Heart right ventricle (tissue), 16 donors: ENCODE results near the gene SSH3. TPM values are rescaled to one million over a fixed set of nuclear protein-coding genes. Genes with fewer than 3 reads are reported as not detected.

Experiments
- ATAC-seq, 8 donors: fragments of 200-7000 bp; cut with Tn5 transposase; one replicate each; pipeline ENCODE4 v1.9.1; 2020; ENCODE audit warnings: mild to moderate bottlenecking in 8 of 8, moderate library complexity in 8 of 8, moderate number of reproducible peaks in 1 of 8
- DNase-seq, 2 donors: peaks; one replicate each; pipeline ENCODE4 v3.0.0-alpha.2; 2020
- H3K27ac ChIP-seq, 10 donors: fragments of 200-600 bp; sonication (generic) in 2 of 10; one replicate each; pipeline versions ENCODE4 v1.5.0 to v1.8.0; 2020 to 2022; ENCODE audit warnings: mild to moderate bottlenecking in 3 of 10
- H3K27me3 ChIP-seq, 7 donors: fragments of 200-600 bp; one replicate each; pipeline ENCODE4 v1.8.0; 2021 to 2022; ENCODE audit warnings: mild to moderate bottlenecking in 2 of 7
- H3K36me3 ChIP-seq, 9 donors: fragments of 200-600 bp; sonication (generic) in 1 of 9; one replicate each; pipeline versions ENCODE4 v1.5.0 to v1.8.0; 2020 to 2022; ENCODE audit warnings: mild to moderate bottlenecking in 2 of 9
- H3K4me1 ChIP-seq, 9 donors: fragments of 200-600 bp; sonication (generic) in 1 of 9; one replicate each; pipeline versions ENCODE4 v1.5.0 to v1.8.0; 2020 to 2022; ENCODE audit warnings: mild to moderate bottlenecking in 4 of 9
- H3K4me3 ChIP-seq, 10 donors: fragments of 200-600 bp; sonication (generic) in 2 of 10; one replicate each; pipeline versions ENCODE4 v1.5.0 to v1.8.0; 2020 to 2022; ENCODE audit warnings: mild to moderate bottlenecking in 7 of 10, moderate library complexity in 2 of 10
- H3K9me3 ChIP-seq, 11 donors: fragments of 200-600 bp in 10 of 11; sonication (generic) in 2 of 11; one replicate each; pipeline versions ENCODE4 v1.5.0 to v1.8.0; 2013 to 2022; ENCODE audit warnings: mild to moderate bottlenecking in 2 of 11, control low read depth in 1 of 11, moderate library complexity in 1 of 11
- WGBS, 2 donors: extraction: QIAGEN DNeasy Blood & Tissue Kit; methylation state at CpG; one replicate each; pipeline ENCODE4 v1.1.7; 2013; ENCODE audit warnings: inconsistent platforms in 1 of 2; 5-methylcytosine and 5-hydroxymethylcytosine counted together
- intact Hi-C, 10 donors: fragments of 100-400 bp; cut with DNase I; formaldehyde crosslinking; loops; one replicate each; pipeline versions ENCODE4 v1.11.1 to v1.14.2; 2022
- polyA plus RNA-seq, 2 donors: library from polyadenylated mRNA; stranded (reverse); fragments of 200-250 nt; gene quantifications; one replicate each; pipeline ENCODE4 v1.2.3, GENCODE V29; 2013
- total RNA-seq, 10 donors: library from RNA; stranded (reverse); fragmentation: NEBNext Ultra II Directional in 3 of 10; extraction: Animal tissue kit (Norgen Biotek cat#: 25700) in 3 of 10; gene quantifications; one replicate each; pipeline versions ENCODE4 v1.2.1 to v1.2.4, GENCODE V29; 2021 to 2023
- TF ChIP-seq, protein P1 (sequence below), 9 donors: fragments of 200-600 bp; sonication (generic) in 2 of 9; IDR thresholded peaks; one replicate each; pipeline versions ENCODE4 v1.5.0 to v1.8.0; 2021 to 2022; ENCODE audit warnings: antibody characterized with exemption in 9 of 9, mild to moderate bottlenecking in 5 of 9, moderate library complexity in 1 of 9
- donor health status: Arrhythmogenic right ventricular cardiomyopathy.
- donor health status: ischemic (EF 13 %, LVEDD 7.1; RV severe dilation, severe dysfunction).
- donor health status: healthy with polysubstance abuse.
- donor health status: DM: no; HTN: yes; CAD: no.
- donor health status: DM: no; HTN: no; CAD: no.
- donor health status: ischemic (EF 25% LVEDD 6.9; RV normal size, moderate dysfunction).
- donor health status: ischemic (EF 25% LVEDD 5.7; RV mildly dilated, moderate dysfunction).
- donor health status: healthy.
- donor health status: DM: yes; HTN: yes; CAD: no.
- donor health status: Ischemic cardiomyopathy.
- donor health status: ischemic (EF 35%, LVEDD 5.7; RV mildly dilated, moderate dysfunction).
- donor health status: nonischemic (EF 11% LVEDD 7.7; RV severe dilation, severe dysfunction).
- donor health status: DM: yes; HTN: yes; CAD: no.
- donor health status: PGD.
- donor health status: ischemic (EF 29% LVEDD 5.4; RV normal size, mild dysfunction).
- donor health status: nonischemic (EF 23%, LVEDD 6.1; RV moderate dilation, normal function).

Gene SSH3
- total and polyA plus RNA-seq, 12 donors = 7.8 to 21.2 (median 15.3) TPM

DNA sequence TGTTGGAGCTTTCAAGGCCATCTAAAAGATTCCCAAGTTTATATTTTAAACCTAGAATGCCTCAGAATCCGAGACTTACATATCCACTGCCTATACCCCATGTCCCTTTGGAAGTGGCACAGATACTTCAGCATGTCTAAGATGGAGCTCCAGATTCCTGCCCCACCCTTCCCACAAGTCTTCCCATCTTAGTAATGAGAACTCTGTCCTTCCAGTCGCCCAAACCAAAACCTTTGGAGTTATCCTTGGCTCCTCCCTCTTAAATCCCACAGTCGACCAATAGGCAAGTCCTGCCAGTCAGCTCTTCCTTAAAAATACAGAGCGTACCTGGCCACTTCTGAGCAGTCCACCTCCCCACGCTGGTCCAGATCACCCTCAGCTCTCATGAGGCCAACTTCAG lies 45.7 kb downstream of the SSH3 start:
- TF ChIP-seq, protein P1, sequence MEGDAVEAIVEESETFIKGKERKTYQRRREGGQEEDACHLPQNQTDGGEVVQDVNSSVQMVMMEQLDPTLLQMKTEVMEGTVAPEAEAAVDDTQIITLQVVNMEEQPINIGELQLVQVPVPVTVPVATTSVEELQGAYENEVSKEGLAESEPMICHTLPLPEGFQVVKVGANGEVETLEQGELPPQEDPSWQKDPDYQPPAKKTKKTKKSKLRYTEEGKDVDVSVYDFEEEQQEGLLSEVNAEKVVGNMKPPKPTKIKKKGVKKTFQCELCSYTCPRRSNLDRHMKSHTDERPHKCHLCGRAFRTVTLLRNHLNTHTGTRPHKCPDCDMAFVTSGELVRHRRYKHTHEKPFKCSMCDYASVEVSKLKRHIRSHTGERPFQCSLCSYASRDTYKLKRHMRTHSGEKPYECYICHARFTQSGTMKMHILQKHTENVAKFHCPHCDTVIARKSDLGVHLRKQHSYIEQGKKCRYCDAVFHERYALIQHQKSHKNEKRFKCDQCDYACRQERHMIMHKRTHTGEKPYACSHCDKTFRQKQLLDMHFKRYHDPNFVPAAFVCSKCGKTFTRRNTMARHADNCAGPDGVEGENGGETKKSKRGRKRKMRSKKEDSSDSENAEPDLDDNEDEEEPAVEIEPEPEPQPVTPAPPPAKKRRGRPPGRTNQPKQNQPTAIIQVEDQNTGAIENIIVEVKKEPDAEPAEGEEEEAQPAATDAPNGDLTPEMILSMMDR (IDR thresholded peaks at IDR 0.05) = no peak
- Histone ChIP-seq H3K27me3 (no peaks in the 10 kb centered on the region), H3K4me1 (peaks cover 10 to 47% (median 32%) of the 10 kb centered on the region in 9 donors), H3K27ac (peak overlapping the region in 3 of 10 donors; percentile 23 to 30 (median 27)), H3K9me3 (no peaks in the 10 kb centered on the region), H3K4me3 (no peak overlapping the region), H3K36me3 (peaks cover 0 to 5% (median 0%) of the 10 kb centered on the region in 9 donors)
- no peak for ATAC-seq
- no peak for DNase-seq
- 68 to 72% methylated on average over 5 of the region's 5 CpGs for WGBS, 2 donors
- intact Hi-C loops = loop anchor here in 3 of 10 donors (5.0 kb wide), 1 partner anchor 33 kb away; no protein-coding TSS in a partner anchor

DNA sequence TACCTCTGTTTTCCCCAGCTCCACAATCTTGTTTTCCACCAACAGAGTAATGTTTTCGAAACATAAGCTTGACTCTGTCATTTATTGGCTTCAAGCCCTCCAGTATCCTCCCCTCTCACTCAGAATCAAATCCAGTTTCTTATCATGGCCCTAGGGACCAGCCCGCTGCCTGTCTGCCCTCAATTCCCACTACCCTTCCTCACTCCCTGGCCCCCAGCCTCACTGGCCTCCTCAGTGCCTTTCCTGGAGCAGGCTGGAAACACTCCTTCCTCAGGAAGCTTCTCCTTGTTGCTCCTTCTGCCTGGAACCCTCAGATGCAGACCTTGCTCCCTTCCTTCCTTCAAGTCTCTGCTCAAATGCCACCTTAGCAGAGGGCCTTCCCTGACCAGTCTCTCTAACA lies 46.1 kb downstream of the SSH3 start:
- TF ChIP-seq, protein P1 (IDR thresholded peaks at IDR 0.05) = no peak
- Histone ChIP-seq H3K9me3 (no peaks in the 10 kb centered on the region), H3K4me1 (peaks cover 11 to 52% (median 36%) of the 10 kb centered on the region in 9 donors), H3K36me3 (peaks cover 0 to 5% (median 0%) of the 10 kb centered on the region in 9 donors), H3K27me3 (no peaks in the 10 kb centered on the region), H3K27ac (peak overlapping the region in 3 of 10 donors; percentile 23 to 30 (median 27)), H3K4me3 (no peak overlapping the region)
- DNase-seq (no peak), ATAC-seq (no peak)
- WGBS, 2 donors = 71 to 76% methylated on average over 2 of the region's 2 CpGs
- intact Hi-C loops = loop anchor here in 3 of 10 donors (5.0 kb wide), 1 partner anchor 33 kb away; no protein-coding TSS in a partner anchor

DNA sequence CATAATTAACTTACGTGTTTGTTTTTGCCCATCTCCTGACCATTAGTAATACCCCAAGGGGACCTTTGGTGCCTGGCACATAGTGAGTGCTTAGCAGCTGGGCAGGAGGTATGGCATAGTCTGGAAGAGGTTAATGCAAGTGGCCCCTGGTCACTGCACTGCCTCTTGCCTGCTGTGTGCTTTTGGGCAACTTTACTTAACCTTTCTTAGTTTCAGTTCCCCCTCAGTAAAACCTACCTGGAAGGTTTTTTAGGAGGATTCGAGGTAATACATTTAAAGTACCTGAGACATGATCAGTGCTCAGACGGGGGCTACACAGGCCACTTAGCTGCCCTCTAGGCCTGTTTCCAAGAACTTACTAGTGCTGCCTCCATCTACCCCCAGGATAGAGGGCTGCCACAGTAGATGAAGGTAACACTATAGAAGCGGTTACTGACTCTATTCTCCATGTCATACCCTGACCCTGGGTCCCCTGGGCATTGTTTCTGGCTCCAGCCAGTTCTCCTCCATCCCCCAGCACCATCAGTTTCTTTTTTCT lies 46.7 kb downstream of the SSH3 start:
- Histone ChIP-seq H3K27ac (peak overlapping the region in 1 of 10 donors; percentile 27), H3K27me3 (no peaks in the 10 kb centered on the region), H3K9me3 (no peaks in the 10 kb centered on the region), H3K4me1 (peaks cover 17 to 57% (median 42%) of the 10 kb centered on the region in 9 donors), H3K4me3 (no peak overlapping the region), H3K36me3 (peaks cover 0 to 5% (median 0%) of the 10 kb centered on the region in 9 donors)
- 82 to 91% methylated on average over 4 of the region's 4 CpGs for WGBS, 2 donors
- intact Hi-C loops = loop anchor here in 4 of 10 donors (5.0 to 10.0 kb wide), 4 partner anchors 32 to 365 kb away; partner anchors contain the start of genes CDK2AP2 (in 2 of the 4), PITPNM1 (in 2 of the 4) and RPS6KB2 (in 1 of the 4)
- DNase-seq (no peak), ATAC-seq (no peak)
- TF ChIP-seq, protein P1 (IDR thresholded peaks at IDR 0.05) = no peak

DNA sequence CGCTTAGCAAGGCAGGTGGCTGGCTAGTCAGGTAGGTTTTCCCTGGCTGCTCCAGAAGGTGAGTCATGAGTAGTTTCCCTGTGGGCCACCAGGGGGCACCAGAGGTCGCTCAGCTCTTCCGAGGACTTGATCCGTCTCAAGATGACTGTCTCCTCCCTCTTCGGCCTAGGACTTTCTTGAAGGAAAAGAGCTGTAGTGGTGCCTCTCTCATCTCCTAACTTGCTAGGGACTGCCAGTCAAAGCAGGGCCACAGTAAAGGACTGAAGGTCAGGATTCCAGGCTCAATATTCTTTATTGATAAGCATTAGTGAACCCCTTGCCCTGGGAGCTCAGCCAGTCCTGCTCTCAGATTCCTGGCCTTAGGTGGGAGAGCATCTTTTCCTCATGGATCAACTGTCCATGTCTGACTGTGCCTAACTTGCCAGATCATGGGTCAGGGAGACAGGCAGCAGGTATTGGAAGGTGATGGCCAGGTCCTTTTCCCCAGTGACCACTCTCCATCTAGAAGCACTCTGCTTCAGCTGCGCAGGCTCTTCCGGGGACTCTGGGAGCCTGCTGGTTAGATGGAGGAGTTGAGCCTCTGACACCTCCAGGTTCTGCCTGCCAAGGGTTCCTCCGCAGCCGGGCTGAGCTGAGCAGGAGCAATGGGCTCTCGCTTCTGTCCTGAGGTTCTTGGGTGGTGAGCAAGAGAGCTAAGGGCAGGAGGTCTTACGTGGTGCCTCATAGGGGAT lies 48.1 kb downstream of the SSH3 start:
- H3K36me3 ChIP-seq = peaks cover 0 to 5% (median 0%) of the 10 kb centered on the region in 9 donors
- no peaks in the 10 kb centered on the region for H3K27me3 ChIP-seq
- peak overlapping the region in 8 of 10 donors; percentile 51 to 100 (median 98) for H3K27ac ChIP-seq
- H3K4me1 ChIP-seq = peaks cover 25 to 71% (median 56%) of the 10 kb centered on the region in 9 donors
- ATAC-seq (no peak), DNase-seq (peak; percentile 47 to 59)
- intact Hi-C loops = loop anchor here in 6 of 10 donors (1.0 to 10.0 kb wide), 7 partner anchors 31 to 363 kb away; partner anchors contain the start of genes CDK2AP2 (in 3 of the 6), PITPNM1 (in 2 of the 6) and RPS6KB2 (in 1 of the 6)
- peak overlapping the region in 5 of 10 donors; percentile 0 to 97 (median 79) for H3K4me3 ChIP-seq
- WGBS, 2 donors = 52 to 55% methylated on average over 11 of the region's 11 CpGs
- no peaks in the 10 kb centered on the region for H3K9me3 ChIP-seq
- TF ChIP-seq, protein P1 (IDR thresholded peaks at IDR 0.05) = peak; percentile 91 to 98 (median 96)
